HG02642 (cell line): ENCODE measurements around the gene CLHC1.
"Not testable (repeated sequence)": the region's sequence is repeated elsewhere in the genome, so short reads cannot be mapped to it uniquely, and the experiment has no call there.

Experiments
- ATAC-seq: cut with Tn5 transposase; IDR thresholded peaks from one replicate; pipeline ENCODE4 v1.9.1; 2021; ENCODE audit warnings: mild to moderate bottlenecking; ENCODE audit not compliant: unreplicated experiment, poor library complexity

Gene CLHC1

DNA sequence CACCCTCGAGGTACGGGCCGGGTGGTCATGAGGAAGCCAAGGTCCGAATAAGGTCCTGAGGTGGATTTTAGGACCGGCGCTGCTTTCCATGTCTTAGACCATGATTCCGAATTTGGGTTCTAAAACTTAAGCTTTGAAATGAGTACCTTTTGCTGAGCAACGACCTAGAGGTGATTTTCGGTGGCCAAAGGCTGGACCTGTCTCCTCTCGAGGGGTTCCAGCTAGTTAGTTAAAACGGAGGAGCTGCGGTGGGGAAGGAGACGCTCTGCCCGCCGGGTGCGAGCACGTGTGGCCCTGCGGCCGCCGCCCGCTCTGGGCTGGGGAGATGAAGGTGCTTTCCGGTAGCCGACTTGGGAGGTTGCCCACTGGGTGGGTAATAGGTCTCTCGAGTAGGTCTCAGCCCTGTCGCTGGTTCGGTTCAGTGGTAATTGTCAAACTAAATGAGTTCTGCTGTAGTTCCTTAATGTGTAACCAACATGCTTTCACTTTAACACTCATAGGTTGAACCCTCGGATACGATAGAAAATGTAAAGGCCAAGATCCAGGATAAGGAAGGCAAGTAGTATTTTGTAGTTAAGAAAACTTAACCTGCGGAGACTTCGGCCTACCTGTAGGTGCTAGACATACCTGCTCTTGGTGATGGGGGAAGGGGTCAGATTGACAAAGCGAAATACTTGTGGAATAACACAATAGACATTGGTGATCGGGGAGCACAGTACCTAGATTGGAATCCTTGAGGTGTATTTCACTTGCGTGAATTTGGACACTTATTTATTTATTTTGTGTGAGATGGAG, 967 bp upstream of the CLHC1 start:
- ATAC-seq: peak; percentile 35

DNA sequence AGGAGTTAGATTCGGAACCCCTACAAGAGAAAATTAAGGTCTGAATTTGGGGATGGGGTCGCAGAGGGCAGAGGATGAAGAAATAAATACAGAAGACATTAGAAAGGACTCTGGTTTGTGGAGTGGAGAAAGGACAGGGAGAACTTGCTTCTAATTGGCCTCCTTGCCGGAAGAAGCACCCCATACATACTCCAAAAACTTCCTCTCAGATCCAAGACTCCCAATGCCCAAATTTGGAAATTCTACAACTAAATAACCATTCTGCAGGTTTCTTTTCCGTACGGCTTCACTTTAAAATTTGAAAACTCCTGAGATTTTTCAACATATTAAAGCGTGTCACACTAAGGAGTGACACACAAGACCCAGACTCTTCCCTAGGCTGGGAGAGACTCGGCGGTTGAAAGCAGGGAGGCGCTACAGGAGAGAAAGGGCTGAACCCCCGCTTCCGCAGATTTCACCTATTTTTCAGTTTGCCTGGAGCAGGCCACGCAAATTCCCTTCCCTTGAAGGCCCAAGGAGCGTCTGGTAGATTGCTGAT, 478 bp downstream of the CLHC1 start:
- peak; percentile 5 for ATAC-seq

DNA sequence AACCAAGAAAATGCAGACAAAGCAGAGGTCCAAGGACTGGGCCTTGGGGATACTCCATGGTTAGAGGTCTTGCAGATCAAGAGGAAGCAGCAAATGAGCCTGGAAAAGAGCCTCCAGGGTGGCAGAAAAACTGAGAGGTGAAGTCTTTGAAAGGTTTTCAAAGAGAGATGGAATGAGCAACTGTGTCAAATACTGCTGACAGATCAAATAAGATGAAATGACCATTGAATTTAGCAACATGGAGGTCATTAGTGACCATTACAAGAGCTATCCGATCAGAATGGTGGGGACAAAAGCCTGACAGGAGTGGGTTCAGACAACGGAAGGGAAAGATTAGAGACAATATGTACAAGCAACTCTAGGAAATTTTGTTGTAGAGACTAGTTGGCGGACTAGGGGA, 1.5 kb downstream of the CLHC1 start:
- no peak for ATAC-seq

DNA sequence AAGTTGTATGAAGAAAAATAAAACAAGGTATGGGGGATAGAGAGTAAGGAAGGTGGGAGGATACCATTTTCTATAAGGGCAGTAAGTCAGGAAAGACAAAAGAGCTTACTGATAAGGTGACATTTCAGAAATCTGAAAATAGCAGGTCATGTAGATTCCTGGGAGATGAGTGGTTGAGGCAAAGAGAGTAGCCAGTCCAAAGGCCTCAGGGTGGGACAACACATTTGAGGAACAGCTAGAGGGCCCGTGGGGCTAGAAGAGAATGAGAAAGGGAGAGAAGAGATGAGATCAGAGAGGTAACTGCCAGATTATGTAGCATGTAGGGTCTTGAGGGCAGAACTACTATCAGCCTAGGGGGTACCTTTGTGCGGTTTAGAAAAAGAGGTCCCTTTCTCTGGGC, 2.9 kb downstream of the CLHC1 start:
- ATAC-seq: no peak

DNA sequence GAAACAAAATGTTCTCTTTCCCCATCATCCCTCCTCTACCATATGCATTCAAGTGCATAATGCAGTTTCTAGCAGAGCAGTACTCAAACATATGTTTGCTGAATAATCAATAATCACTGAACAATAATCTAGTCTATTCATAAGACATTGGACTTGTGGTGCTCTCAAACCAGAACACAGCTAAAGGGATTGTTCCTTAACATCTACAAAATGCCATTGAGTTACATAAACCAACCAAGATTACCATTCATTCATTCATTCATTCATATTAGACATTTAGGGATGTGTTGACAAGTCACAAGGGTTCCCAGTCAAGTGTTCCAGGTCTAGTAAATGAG, 3.9 kb downstream of the CLHC1 start:
- no peak for ATAC-seq

DNA sequence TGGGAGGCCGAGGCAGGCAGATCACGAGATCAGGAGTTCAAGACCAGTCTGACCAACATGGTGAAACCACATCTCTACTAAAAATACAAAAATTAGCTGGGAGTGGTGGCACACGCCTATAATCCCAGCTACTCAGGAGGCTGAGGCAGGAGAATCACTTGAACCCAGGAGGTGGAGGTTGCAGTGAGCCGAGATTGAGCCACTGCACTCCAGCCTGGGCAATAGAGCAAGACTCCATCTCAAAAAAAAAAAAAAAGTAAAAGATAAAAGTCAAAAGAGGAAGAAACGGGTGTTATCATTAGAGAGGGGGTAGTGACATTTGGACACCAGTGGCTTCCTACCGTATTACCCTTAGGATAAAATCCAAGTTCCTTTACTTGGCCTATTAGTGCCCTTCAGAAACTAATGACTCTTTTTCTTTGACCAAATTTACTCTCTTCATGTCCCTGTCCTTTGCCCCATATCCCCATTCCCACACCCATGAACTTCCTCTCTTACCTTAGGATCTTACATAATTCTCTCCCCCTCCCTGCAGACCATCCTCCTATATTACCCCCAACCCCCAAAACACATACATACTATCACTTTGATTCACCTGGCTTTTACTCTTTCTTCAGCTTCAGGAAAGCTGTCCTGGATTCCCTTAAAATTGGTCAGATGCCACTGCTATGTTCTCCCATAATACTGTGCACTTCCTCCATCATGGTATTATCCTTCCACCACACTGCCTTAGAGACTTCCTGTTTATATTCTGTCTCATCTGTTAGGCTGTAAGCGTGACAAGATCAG, 4.5 kb downstream of the CLHC1 start:
- not testable (repeated sequence) for ATAC-seq

DNA sequence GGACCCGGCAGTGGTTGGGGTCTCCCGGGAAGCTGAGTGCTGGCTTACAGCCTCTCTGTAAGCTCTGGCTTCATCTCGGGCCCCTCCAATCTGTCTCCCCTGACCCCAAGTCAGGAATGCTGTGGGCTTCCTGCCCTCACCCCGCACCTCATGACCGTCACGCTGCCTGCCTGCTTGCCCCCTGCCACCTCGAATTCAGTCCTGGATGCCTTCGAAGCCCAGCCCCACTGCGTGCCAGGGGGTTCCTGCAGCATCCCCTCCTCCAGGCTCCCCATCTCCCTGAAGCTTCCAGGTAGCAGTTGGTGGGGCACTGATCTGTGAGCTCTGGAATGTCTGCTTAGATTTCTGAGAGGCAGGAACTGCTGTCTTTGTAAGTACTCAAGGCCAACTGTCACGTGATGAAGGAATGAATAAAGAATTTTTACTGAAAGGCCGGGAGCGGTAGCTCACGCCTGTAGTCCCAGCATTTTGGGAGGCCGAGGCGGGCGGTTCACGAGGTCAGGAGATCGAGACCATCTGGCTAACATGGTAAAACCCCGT, 6.5 kb downstream of the CLHC1 start:
- no peak for ATAC-seq

GRCh38 chr2:55224761-55225261, 7.3 kb downstream of the CLHC1 start:
- ATAC-seq: no peak

DNA sequence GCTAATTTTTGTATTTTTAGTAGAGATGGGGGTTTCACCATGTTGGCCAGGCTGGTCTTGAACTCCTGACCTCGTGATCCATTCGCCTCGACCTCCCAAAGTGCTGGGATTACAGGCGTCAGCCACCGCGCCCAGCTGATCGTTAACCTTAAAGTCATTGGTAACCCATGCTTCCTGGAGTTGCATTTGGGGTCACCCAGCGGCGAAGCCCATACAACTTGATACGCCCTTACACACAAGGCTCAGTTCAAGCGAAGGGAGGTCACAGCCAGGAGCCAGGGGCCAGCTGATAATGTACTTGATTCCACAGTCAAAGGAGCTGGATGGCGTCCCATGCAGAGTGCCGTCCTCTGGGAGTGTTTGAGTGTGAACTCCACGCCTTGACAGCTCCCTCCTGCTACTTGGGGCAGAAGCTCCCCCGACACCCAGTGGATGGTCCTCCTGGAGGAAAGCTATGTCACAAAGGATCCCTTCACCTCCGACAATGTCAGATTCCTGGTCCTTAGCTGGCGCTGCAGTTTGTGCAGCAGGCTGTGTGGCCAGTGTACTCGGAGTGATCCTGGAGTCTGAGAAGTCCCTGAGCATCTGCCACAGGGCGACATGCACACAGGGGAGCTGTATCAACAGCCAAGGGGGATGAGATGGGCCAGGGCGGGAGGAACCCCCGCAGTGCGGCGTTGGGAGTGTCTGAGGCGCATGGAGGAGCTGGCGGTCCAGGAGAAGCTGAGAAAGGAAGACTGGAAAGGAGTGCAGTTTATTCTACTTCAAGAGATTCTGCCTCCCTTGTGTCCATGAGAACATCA, 7.9 kb downstream of the CLHC1 start:
- ATAC-seq: no peak

GRCh38 chr2:55213822-55214221, 18.3 kb downstream of the CLHC1 start:
- ATAC-seq: no peak

DNA sequence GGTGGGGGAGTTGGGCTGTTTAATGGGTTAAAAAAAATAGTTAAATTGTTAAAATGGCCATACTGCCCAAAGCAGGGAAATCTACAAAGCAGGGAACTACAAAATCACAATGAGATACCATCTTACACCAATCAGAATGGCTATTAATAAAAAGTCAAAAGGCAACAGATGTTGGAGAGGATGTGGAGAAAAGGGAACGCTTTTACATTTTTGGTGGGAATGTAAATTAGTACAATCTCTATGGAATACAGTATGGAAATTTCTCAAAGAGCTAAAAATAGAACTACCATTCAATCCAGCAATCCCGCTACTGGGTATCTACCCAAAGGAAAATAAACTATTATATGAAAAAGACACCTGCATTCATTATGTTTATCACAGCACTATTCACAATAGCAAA, 27.1 kb downstream of the CLHC1 start:
- ATAC-seq: no peak

- ATAC-seq: no peak
Measured at GRCh38 chr2:55204536-55204935, 27.6 kb downstream of the CLHC1 start.

DNA sequence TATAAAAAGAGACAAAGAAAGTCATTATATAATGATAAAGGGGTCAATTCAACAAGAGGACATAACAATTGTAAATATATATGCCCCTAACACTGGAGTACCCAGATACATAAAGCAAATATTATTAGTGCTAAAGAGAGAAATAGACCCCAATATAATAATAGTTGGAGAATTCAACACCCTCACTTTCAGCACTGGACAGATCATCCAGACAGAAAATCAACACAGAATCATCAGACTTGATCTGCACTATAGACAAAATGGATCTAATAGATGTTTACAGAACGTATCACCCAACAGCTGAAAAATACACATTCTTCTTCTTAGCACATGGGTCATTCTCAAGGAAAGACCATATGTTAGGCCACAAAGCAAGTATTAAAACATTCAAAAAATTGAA, 31.7 kb downstream of the CLHC1 start:
- ATAC-seq: no peak

GRCh38 chr2:55196526-55196925, 35.6 kb downstream of the CLHC1 start:
- no peak for ATAC-seq

DNA sequence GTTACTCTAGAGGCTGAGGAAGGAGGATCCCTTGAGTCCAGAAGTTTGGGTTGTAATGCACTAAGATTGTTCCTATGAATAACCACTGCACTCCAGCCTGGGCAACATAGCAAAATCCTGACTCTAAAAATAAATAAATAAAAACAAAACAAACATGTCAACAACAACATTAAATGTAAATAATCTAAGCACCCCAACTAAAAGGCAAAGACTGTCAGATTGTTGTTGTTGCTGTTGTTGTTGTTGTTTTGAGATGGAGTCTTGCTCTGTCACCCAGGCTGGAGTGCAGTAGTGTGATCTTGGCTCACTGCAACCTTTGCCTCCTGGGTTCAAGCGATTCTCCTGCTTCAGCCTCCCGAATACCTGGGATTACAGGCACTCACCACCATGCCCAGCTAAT, 40.2 kb downstream of the CLHC1 start:
- ATAC-seq: not testable (repeated sequence)

- ATAC-seq: not testable (repeated sequence)
Measured at GRCh38 chr2:55186837-55187236, 45.3 kb downstream of the CLHC1 start.

DNA sequence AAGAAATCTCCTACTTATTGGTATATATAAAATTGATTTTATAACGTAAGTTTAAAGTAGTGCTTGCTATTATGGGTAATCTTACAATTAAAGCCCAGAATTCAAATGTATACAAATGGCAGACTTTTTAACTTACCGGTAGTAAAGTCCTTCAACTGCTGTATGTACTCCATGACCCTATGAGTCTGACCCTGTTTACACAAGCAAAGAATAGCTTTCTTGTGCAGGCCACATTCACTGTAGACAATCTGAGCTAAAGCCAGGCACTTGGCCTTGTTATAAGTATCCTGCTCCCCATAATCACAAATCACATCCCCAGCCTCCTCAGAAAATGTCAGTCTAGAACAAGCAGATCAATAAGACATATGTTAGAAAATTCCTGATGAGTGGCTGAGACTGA, 51.7 kb downstream of the CLHC1 start:
- no peak for ATAC-seq

- ATAC-seq: no peak
Measured at GRCh38 chr2:55176094-55176415, 56.0 kb downstream of the CLHC1 start.

- ATAC-seq: no peak
Measured at GRCh38 chr2:55175254-55176093, 56.6 kb downstream of the CLHC1 start.
